NOMO-1 treated with dmso at 0.1 percent for 144 hours (cell line): ENCODE results near the gene EIF3C.
"Not testable (repeated sequence)": the region's sequence is repeated elsewhere in the genome, so short reads cannot be mapped to it uniquely, and the experiment has no call there.

Experiments
- DNase-seq: peaks from one replicate; lab custom pipeline; 2025; ENCODE audit not compliant: unreplicated experiment; lab: John Stamatoyannopoulos, UW

The EIF3C gene

GRCh38 chr16:28711220-28712083 lies at the start of gene EIF3C:
Gene EIF3C, plus strand, starts transcription at chr16:28711464. Its CDS starts 223 bp downstream, at chr16:28711687.
- DNase-seq = not testable (repeated sequence)

DNA sequence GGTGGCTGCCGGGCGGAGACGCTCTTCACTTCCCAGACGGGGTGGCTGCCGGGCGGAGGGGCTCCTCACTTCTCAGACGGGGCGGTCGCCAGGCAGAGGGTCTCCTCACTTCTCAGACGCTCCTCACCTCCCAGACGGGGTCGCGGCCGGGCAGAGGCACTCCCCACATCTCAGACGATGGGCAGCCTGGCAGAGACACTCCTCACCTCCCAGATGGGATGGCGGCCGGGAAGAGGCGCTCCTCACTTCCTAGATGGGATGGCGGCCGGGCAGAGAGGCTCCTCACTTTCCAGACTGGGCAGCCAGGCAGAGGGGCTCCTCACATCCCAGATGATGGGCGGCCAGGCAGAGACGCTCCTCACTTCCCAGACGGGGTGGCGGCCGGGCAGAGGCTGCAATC lies 45.0 kb upstream of the EIF3C start:
- not testable (repeated sequence) for DNase-seq

DNA sequence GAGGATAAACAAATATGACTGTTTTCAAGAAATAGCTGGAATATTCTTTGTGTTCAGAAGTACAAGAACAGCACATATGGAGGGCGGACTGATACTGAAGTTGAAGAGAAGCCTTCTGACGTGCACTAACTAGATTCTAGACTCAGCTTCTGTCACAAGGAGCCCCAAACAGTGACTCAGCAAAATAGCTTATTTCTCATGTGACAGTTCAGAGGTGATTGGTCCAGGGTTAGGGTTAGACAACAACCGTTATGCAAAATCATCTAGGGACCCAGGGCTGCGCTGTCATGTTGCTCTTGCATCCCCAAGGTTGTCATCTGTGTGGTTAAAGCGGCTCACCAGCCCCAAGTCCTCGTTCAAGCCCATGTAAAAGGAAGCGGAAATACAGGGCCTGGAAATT lies 43.8 kb upstream of the EIF3C start:
- DNase-seq = not testable (repeated sequence)

DNA sequence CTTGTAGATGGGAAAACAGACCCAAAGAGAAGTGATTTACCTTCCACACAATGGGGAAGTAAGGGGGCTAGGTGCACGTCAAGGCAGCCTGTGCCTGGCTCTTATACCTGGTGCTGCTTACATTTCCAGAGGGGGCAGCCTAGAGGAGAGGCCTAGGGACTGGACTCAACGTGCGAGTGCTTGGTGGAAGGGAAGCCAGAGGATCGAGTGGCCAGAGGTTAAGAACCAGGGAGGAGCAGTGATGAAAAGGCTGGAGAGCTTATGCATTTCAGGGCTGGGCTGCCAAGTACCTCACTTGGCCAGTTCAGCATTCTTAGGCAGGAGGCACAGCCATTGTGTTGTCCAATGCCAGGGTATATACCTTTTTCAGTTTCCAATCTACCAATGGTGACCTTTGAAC lies 43.1 kb upstream of the EIF3C start:
- not testable (repeated sequence) for DNase-seq

DNA sequence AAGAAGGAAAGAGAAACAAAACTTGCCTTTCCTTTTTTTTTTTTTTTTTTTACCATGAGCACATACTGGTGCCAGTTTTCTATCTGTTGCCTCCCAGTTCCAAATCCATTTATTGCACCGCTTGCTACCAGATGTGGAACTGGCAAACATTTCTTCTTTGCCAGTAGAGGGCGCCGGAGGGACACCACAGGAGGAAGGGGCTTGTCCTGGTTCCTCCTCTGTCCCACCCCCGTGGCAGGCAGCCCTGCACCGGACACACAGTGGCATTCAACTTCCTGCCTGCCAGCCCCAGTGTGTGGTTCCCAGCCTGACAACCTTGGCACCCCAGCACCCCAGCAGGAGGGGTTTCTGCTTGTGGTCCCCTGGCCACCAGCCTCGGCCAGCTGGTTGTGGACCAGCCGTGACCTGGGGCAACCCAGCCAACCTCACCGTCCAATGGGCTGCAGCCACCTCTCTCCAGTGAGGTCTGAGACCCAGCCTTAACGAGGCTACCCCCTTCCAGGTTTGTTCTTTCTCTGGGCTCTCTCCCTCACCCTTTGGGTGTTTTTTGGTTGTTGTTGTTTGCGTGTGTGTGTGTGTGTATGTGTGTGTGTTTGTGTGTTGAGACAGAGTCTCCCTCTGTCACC lies 22.8 kb upstream of the EIF3C start:
- DNase-seq = not testable (repeated sequence)

DNA sequence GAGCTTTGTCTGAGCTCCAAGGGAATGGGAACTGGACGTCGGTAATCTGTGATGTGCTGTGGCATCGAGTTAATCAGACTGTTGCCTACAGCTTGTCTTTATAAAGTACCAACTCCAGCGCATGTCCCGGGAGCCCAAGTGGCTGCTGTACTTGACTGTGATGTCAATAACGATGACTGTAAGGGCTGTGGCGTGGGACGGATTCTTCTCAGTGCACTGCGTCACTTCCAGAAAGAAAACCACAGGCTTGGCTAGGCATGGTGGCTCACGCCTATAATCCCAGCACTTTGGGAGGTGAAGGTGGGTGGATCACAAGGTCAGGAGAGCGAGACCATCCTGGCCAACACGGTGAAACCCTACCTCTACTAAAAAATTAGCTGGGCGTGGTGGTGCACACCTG lies 21.8 kb upstream of the EIF3C start:
- not testable (repeated sequence) for DNase-seq

DNA sequence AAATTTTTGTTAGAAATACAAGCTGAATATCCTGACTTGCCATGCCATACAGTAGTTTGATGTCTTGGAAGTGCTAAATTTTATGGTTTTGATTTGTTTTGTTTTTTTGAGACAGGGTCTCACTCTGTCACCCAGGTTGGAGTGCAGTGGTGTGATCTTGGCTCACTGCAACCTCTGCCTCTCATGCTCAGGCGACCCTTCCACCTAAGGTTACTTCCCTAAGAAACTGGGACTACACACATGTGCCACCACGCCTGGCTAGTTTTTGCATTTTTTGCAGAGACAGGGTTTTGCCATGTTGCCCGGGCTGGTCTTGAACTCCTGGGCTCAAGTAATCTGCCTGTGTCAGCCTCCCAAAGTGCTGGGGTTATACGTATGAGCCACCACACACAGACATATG lies 19.5 kb upstream of the EIF3C start:
- DNase-seq = not testable (repeated sequence)

DNA sequence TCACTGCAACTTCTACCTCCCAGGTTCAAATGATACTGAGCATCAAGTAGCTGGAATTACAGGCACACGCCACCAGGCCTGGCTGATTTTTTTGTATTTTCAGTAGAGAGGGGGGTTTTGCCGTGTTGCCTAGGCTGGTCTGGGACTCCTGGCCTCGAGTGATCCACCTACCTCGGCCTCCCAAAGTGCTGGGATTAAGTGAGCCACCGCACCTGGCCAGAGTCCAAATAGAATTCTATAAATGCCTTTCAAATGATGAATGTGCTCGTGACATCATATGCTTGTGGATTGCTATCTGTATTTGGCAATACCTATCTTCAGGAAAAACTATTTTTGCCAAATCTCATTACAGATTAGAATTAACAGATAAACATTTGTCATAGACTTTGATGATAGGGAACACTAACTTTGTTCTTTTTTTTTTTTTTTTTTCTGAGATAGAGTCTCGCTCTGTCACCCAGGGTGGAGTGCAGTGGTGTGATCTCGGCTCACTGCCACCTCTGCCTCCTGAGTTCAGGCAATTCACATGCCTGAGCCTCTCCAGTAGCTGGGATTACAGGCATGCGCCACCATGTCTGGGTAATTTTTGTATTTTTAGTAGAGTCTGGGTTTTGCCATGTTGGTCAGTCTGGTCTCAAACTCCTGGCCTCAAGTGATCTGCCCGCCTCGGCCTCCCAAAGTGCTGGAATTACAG lies 17.9 kb upstream of the EIF3C start:
- DNase-seq = not testable (repeated sequence)

DNA sequence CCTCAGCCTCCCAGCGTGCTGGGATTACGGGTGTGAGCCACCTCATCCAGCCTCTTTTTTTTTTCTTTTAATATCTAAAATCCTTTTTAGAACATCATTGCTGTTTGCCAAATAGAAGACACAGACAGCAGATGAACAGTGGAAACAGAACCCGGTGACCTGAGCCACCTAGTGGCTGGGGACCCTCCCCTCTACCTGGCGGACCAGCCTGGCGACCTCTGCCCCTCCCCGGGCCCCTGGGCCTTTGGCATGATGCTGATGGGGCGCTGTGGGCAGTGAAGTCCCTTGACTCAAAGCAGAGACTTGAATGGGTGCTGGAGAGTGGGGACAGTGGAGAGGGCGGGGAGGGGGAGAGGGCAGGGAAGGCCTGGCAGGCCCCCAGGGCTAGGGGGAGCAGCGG lies 11.5 kb upstream of the EIF3C start:
- not testable (repeated sequence) for DNase-seq

GRCh38 chr16:28700349-28700748 lies 10.9 kb upstream of the EIF3C start:
- not testable (repeated sequence) for DNase-seq

- not testable (repeated sequence) for DNase-seq
Measured at GRCh38 chr16:28701384-28701783, 9.9 kb upstream of the EIF3C start.

DNA sequence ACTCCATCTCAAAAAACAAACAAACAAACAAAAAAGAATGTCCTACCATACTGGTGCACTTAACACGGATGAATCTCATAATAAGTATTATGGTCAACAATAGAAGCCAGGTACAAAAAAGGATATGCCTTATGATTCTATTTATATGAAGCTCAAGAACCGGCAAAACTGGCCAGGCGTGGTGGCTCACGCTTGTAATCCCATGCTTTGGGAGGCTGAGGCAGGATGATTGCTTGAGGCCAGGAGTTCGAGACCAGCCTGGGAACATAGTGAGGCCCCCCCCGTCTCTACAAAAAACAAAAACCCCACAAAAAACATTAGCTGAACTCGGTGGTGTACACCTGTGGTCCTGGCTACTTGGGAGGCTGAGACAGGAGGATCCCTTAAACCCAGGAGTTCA lies 7.0 kb upstream of the EIF3C start:
- DNase-seq = not testable (repeated sequence)

GRCh38 chr16:28722852-28723650 lies 11.8 kb downstream of the EIF3C start:
- DNase-seq = not testable (repeated sequence)

DNA sequence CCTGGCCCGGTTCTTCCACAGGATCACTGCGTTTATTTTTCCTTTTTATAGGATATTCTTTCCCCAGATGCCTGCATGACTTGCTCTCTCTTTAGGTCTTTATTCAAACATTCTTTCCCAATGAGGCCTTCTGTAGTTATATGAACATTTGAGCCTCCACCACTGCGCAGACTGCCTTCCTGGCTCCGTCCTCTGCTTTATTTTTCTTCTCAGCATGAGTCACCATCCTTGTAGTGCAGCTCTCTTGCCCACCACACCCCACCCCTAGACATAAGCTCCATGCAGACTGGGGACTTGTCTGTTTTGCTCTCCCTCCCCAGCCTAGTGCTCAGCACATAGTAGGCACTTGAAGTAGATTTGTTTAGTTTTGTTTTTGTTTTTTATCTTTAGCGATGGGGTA lies 20.0 kb downstream of the EIF3C start:
- DNase-seq = not testable (repeated sequence)

DNA sequence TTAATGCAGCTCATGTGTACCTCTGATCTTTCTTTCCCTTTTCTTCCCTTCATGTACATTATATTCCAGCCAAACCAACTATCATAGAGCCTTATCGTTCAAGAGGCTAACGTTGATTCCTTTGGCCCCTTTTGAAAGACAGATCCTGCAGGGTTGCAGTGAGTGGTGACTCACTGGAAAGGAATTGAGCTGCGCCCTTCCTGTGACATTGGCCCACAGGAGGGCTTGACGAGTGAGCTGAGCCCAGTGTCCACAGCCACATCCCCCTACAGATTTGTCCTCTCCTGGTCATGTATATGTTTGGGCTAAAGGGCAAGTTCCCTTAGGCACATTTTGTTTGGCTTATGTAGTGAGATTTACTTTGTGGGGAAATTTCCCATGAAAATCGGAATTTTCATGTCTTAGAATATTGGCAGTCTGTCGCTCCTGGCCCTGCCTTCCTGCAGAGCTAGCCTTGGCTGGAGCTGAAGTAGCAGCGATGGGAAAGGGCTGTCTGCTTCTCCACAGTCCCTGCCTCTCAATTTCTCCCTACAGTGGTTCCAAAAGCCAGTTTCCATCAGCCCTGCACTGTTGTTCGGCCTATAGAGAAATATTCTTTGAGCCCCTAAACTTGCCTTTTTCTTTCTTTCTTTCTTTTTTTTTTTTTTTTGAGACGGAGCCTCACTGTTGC lies 21.3 kb downstream of the EIF3C start:
- DNase-seq = not testable (repeated sequence)

DNA sequence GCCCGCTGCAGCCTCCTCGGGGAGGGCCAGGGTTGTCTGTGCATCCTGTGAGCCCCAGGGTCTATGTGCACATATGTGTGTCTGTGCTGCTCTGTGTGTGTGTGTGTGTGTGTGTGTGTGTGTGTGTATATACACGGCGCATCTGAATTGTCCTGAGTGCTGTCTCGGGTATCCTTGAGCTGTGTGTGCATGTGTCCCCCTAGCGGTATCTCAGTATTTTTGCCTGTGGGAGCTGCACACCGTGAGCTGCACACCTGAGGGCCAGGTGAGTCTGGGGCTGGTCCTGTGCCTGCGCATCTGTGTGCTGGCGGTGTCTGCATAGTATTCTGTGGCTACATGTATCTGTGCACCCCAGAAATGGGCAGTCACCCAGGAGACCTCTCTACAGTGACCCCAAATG lies 28.5 kb downstream of the EIF3C start:
- DNase-seq = not testable (repeated sequence)

DNA sequence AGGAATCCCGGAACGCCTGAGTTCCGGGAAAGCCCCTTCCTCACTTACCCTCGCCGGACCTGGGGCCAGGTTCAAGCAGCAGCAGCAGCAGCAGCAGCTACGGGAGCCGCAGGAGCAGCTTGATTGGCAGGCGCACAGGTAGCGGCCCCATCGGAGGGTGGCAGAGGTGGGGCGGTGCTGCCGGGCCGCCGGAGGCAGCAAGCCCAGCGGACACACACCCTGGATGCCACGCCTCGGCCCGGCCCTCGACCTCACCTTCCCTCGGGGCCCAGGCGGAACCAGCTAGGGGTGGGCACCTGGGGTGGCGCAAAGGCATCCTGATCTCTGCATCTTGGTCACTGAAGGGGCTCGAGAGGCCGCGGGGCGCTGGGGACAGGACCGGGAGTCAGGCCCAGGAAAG lies 29.4 kb downstream of the EIF3C start:
- not testable (repeated sequence) for DNase-seq

DNA sequence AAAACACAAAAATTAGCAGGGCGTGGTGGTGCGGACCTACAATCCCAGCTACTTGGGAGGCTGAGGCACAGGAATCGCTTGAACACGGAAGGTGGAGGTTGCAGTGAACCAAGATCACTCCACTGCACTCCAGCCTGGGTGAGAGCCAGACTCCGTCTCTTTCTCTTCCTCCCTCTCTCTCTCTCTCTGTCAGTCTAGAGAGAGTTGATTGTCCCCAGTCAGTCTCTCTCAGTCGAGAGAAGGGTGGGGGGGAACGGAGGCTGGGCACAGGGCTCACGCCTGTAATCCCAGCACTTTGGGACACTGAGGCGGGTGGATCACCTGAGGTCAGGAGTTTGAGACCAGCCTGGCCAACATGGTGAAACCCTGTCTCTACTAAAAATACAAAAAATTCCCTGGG lies 30.0 kb downstream of the EIF3C start:
- not testable (repeated sequence) for DNase-seq

DNA sequence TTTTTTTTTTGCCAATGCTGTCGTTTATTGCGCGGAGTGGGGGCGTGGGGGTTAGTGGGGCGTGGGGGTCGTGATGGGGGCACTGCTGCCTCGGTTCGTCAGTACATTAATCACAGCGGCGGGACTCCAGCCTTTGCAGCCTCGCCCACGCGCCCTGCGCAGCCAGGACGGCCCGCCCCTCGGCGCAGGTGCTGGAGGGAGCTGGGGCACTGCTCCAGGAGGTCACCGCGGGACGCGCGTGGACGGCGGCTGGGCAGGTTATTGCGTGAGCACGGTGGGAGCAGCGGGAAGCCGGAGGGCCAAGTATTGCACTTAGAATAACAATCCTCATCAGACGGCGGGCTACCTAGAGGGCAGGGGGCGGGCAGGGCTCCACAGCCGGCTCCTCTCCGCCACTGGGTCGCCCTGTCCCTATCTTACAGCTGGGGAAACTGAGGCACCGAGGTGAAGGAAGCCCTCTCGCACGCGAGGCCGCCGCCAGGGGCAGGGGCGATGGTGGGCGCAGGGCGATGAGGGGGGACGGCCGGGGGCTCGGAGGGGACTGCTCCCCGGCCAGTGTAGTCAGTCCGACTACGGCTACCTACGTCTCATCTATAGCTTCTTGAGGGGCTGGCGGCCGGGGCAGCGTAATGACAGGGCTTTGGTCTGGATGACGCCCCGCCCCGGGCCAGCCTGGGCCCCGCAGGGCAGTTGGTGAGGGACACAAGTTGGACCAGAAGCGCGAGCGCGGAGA lies 35.5 kb downstream of the EIF3C start:
- not testable (repeated sequence) for DNase-seq
